Neural progenitor cell (in vitro differentiated cells): ENCODE results near the gene DNMT3A.

Source experiments
- CTCF ChIP-seq: fragments of 200-600 bp; sonication (generic); IDR thresholded peaks from 2 replicates; pipeline ENCODE4 v1.5.1; 2017; ENCODE audit warnings: antibody characterized with exemption, mild to moderate bottlenecking
- EZH2 ChIP-seq: fragments of 200-600 bp; sonication (generic); IDR thresholded peaks from 2 replicates; pipeline ENCODE4 v1.6.1; 2017; ENCODE audit warnings: antibody characterized with exemption, mild to moderate bottlenecking, moderate library complexity

- TF ChIP-seq CTCF (no peak), EZH2 (no peak)
Observed at GRCh38 chr2:25332571-25332970, 9.2 kb downstream of the DNMT3A start.
